ENCODE results near the gene XRCC1. TPM values are rescaled to one million over a fixed set of nuclear protein-coding genes. Genes with fewer than 3 reads are reported as not detected.

Gene XRCC1
- total and polyA plus RNA-seq, 2 donors from 2014 or later = 19.3 to 24.5 TPM

GRCh38 chr19:43610493-43610892, 35.2 kb upstream of the XRCC1 start:
- no peak overlapping the region for H3K9ac ChIP-seq (ENCODE audit: low read length in 3 of 3)
- no peak for FAIRE-seq
- H3K4me1 ChIP-seq (ENCODE audit: control insufficient read depth in 2 of 3, insufficient read depth in 2 of 3, low read depth in 1 of 3, low read length in 3 of 3) = no peaks in the 10 kb centered on the region

GRCh38 chr19:43609872-43610271, 34.5 kb upstream of the XRCC1 start:
- intact Hi-C loops (cut with DNase I) = no loop called here
- Histone ChIP-seq H3K4me3 (ENCODE audit: low read length in 3 of 3) (no peak overlapping the region), H3K9me3 (ENCODE audit: control insufficient read depth in 2 of 3, insufficient read depth in 1 of 3, low read length in 3 of 3) (no peaks in the 10 kb centered on the region), H3K27ac (ENCODE audit: low read depth in 2 of 2, low read length in 2 of 2) (no peak overlapping the region), H3K9ac (ENCODE audit: low read length in 3 of 3) (no peak overlapping the region), H3K27me3 (ENCODE audit: control insufficient read depth, insufficient read depth, low read length) (no peaks in the 10 kb centered on the region), H3K36me3 (ENCODE audit: control insufficient read depth in 2 of 3, insufficient read depth in 3 of 3, low read length in 3 of 3) (peaks cover 0 to 23% (median 8%) of the 10 kb centered on the region in 3 donors), H3K4me1 (ENCODE audit: control insufficient read depth in 2 of 3, insufficient read depth in 2 of 3, low read depth in 1 of 3, low read length in 3 of 3) (no peaks in the 10 kb centered on the region)
- no peak for TF ChIP-seq CTCF (IDR thresholded peaks at IDR 0.05; ENCODE audit: borderline replicate concordance, extremely low read depth, insufficient read depth)
- no peak for DNase-seq
- FAIRE-seq = no peak

More at GRCh38 chr19:43610493-43610892, 35.2 kb upstream of the XRCC1 start:
- Histone ChIP-seq H3K27ac (ENCODE audit: low read depth in 2 of 2, low read length in 2 of 2) (no peak overlapping the region), H3K36me3 (ENCODE audit: control insufficient read depth in 2 of 3, insufficient read depth in 3 of 3, low read length in 3 of 3) (peaks cover 0 to 23% (median 8%) of the 10 kb centered on the region in 3 donors), H3K4me3 (ENCODE audit: low read length in 3 of 3) (no peak overlapping the region), H3K9me3 (ENCODE audit: control insufficient read depth in 2 of 3, insufficient read depth in 1 of 3, low read length in 3 of 3) (no peaks in the 10 kb centered on the region), H3K27me3 (ENCODE audit: control insufficient read depth, insufficient read depth, low read length) (no peaks in the 10 kb centered on the region)
- DNase-seq = no peak
- intact Hi-C loops (cut with DNase I) = no loop called here
- no peak for TF ChIP-seq CTCF (IDR thresholded peaks at IDR 0.05; ENCODE audit: borderline replicate concordance, extremely low read depth, insufficient read depth)

- H3K36me3 ChIP-seq (ENCODE audit: control insufficient read depth in 2 of 3, insufficient read depth in 3 of 3, low read length in 3 of 3) = peaks cover 4 to 23% (median 6%) of the 10 kb centered on the region in 3 donors
- no peaks in the 10 kb centered on the region for H3K4me1 ChIP-seq (ENCODE audit: control insufficient read depth in 2 of 3, insufficient read depth in 2 of 3, low read depth in 1 of 3, low read length in 3 of 3)
- intact Hi-C loops (cut with DNase I) = no loop called here
- FAIRE-seq = no peak
- no peak for TF ChIP-seq CTCF (IDR thresholded peaks at IDR 0.05; ENCODE audit: borderline replicate concordance, extremely low read depth, insufficient read depth)
- H3K27ac ChIP-seq (ENCODE audit: low read depth in 2 of 2, low read length in 2 of 2) = no peak overlapping the region
- no peaks in the 10 kb centered on the region for H3K27me3 ChIP-seq (ENCODE audit: control insufficient read depth, insufficient read depth, low read length)
- H3K9ac ChIP-seq (ENCODE audit: low read length in 3 of 3) = no peak overlapping the region
- no peaks in the 10 kb centered on the region for H3K9me3 ChIP-seq (ENCODE audit: control insufficient read depth in 2 of 3, insufficient read depth in 1 of 3, low read length in 3 of 3)
- no peak overlapping the region for H3K4me3 ChIP-seq (ENCODE audit: low read length in 3 of 3)
- DNase-seq = peak in 1 of 5 donors; percentile 78
These were observed 32.2 kb upstream of the XRCC1 start for GRCh38 chr19:43607238-43608205.

Data from kidney (tissue), 14 donors.